A549 (cell line): ENCODE measurements around the gene BPI. TPM values are rescaled to one million over a fixed set of nuclear protein-coding genes. Genes with fewer than 3 reads are reported as not detected.

Experiments used
- ATAC-seq, 2 experiments: fragments of 200-7000 bp in 1 of 2; fragments of >200 bp in 1 of 2; cut with Nextera tagmentation in 1 of 2; cut with Tn5 transposase in 1 of 2; 3 replicates each; pipeline versions ENCODE4 v1.8.0 to v1.9.1; 2018 to 2020; ENCODE audit warnings: mild to moderate bottlenecking in 1 of 2, moderate library complexity in 1 of 2
- CTCF ChIA-PET: fragments of 300-600 bp; sonication (Branson Sonifier 250); formaldehyde crosslinking; extraction: SDS; loops from one replicate; lab custom pipeline; 2021; ENCODE audit warnings: antibody characterized with exemption, inconsistent platforms; lab: Yijun Ruan, JAX
- POLR2A ChIA-PET: fragments of 350-600 bp; formaldehyde crosslinking; extraction: SDS; loops from one replicate; lab custom pipeline; 2021; ENCODE audit warnings: antibody characterized with exemption, inconsistent platforms; lab: Yijun Ruan, JAX
- DNase-seq, 2 experiments: peaks; one replicate each; pipeline versions ENCODE4 v3.0.0 to v3.0.0-alpha.2; 2011 to 2016; ENCODE audit warnings: low read depth in 1 of 2, low spot score in 1 of 2
- FAIRE-seq: peaks from 2 replicates; lab custom pipeline; 2011; peaks lifted over from hg19 to GRCh38; lab: Jason Lieb, UNC
- H3K27ac ChIP-seq, 2 experiments: fragments of >200 bp; sonication (Bioruptor Twin); formaldehyde crosslinking; 3 replicates each; pipeline ENCODE4 v1.5.1; 2016 to 2017
- H3K4me1 ChIP-seq: fragments of >200 bp; sonication (Bioruptor Twin); formaldehyde crosslinking; 3 replicates; pipeline ENCODE4 v1.6.1; 2016
- H3K4me2 ChIP-seq: fragments of >200 bp; sonication (Bioruptor Twin); formaldehyde crosslinking; 3 replicates; pipeline ENCODE4 v1.6.1; 2016
- H3K4me3 ChIP-seq: fragments of >200 bp; sonication (Bioruptor Twin); formaldehyde crosslinking; 3 replicates; pipeline ENCODE4 v1.5.1; 2016
- H3K9me3 ChIP-seq: fragments of >200 bp; sonication (Bioruptor Twin); formaldehyde crosslinking; 3 replicates; pipeline ENCODE4 v1.6.1; 2016
- BHLHE40 ChIP-seq: IDR thresholded peaks from 2 replicates; pipeline ENCODE4 v1.6.1; 2012; ENCODE audit warnings: low read depth, low read length, inconsistent platforms
- CHD2 ChIP-seq: fragments of 150-350 bp; IDR thresholded peaks from 2 replicates; pipeline ENCODE4 v1.6.1; 2014; ENCODE audit warnings: low read length; ENCODE audit not compliant: partially characterized antibody
- CHD4 ChIP-seq: fragments of 200-600 bp; sonication (generic); IDR thresholded peaks from 2 replicates; pipeline ENCODE4 v1.6.1; 2016; ENCODE audit warnings: antibody characterized with exemption, mild to moderate bottlenecking, borderline replicate concordance
- CTCF ChIP-seq: fragments of >200 bp; sonication (Bioruptor Twin); formaldehyde crosslinking; IDR thresholded peaks from 3 replicates; pipeline ENCODE4 v1.5.1; 2016
- EHF ChIP-seq: fragments of 250-450 bp; sonication (Bioruptor Pico); IDR thresholded peaks from 2 replicates; pipeline ENCODE4 v1.5.0; 2020; ENCODE audit warnings: mild to moderate bottlenecking
- EHMT2 ChIP-seq: fragments of 200-600 bp; sonication (generic); IDR thresholded peaks from 2 replicates; pipeline ENCODE4 v1.6.1; 2016; ENCODE audit warnings: antibody characterized with exemption, low read depth, mild to moderate bottlenecking, moderate library complexity
- ELK1 ChIP-seq: fragments of 150-350 bp; IDR thresholded peaks from 2 replicates; pipeline ENCODE4 v1.6.1; 2014; ENCODE audit warnings: low read depth, mild to moderate bottlenecking, low read length
- HDAC2 ChIP-seq: fragments of 200-600 bp; sonication (generic); IDR thresholded peaks from 2 replicates; pipeline ENCODE4 v1.6.1; 2016
- HOXA7 ChIP-seq: fragments of 250-450 bp; sonication (Bioruptor Pico); IDR thresholded peaks from 2 replicates; pipeline ENCODE4 v1.5.0; 2020; ENCODE audit warnings: mild to moderate bottlenecking, moderate library complexity
- HOXB13 ChIP-seq: fragments of 250-450 bp; sonication (Bioruptor Pico); IDR thresholded peaks from 2 replicates; pipeline ENCODE4 v1.5.0; 2020; ENCODE audit warnings: low read depth, mild to moderate bottlenecking, moderate library complexity
- JUNB ChIP-seq: fragments of >200 bp; sonication (Bioruptor Twin); formaldehyde crosslinking; IDR thresholded peaks from 2 replicates; pipeline ENCODE4 v1.6.1; 2016
- MYC ChIP-seq: IDR thresholded peaks from 2 replicates; pipeline ENCODE4 v1.6.1; 2012; ENCODE audit warnings: mild to moderate bottlenecking, inconsistent platforms, low read length, improper control_type of control experiment, borderline replicate concordance
- NFE2L2 ChIP-seq: fragments of 150-350 bp; conservative IDR thresholded peaks from 2 replicates; pipeline ENCODE4 v1.6.1; 2014; ENCODE audit warnings: low read length
- NR3C1 ChIP-seq: fragments of >200 bp; sonication (Bioruptor Twin); formaldehyde crosslinking; IDR thresholded peaks from 3 replicates; pipeline ENCODE4 v1.6.1; 2017
- POLR2AphosphoS2 ChIP-seq: conservative IDR thresholded peaks from 2 replicates; pipeline ENCODE4 v1.6.1; 2012; ENCODE audit warnings: low read length, improper control_type of control experiment, inconsistent platforms
- RAD21 ChIP-seq, 2 experiments: fragments of >200 bp in 1 of 2; sonication (Bioruptor Twin) in 1 of 2; formaldehyde crosslinking in 1 of 2; IDR thresholded peaks in 1 of 2; conservative IDR thresholded peaks in 1 of 2; 2 replicates in 1 of 2; 3 replicates in 1 of 2; pipeline ENCODE4 v1.6.1; 2012 to 2018; ENCODE audit warnings: inconsistent platforms in 1 of 2
- RARB ChIP-seq: fragments of 250-450 bp; sonication (Bioruptor Pico); IDR thresholded peaks from 2 replicates; pipeline ENCODE4 v1.8.0; 2021; ENCODE audit warnings: mild to moderate bottlenecking, moderate library complexity
- RCOR1 ChIP-seq: fragments of 150-350 bp; IDR thresholded peaks from 2 replicates; pipeline ENCODE4 v1.6.1; 2014; ENCODE audit warnings: antibody characterized with exemption, low read length, low read depth
- RFX5 ChIP-seq: fragments of 450-650 bp; IDR thresholded peaks from 2 replicates; pipeline ENCODE4 v1.7.1; 2014; ENCODE audit warnings: antibody characterized with exemption, mild to moderate bottlenecking, moderate library complexity
- SMC3 ChIP-seq: fragments of >200 bp; sonication (Bioruptor Twin); formaldehyde crosslinking; IDR thresholded peaks from 3 replicates; pipeline ENCODE4 v1.6.1; 2018; ENCODE audit warnings: inconsistent platforms
- TFCP2L1 ChIP-seq: fragments of 250-450 bp; sonication (Bioruptor Pico); IDR thresholded peaks from 2 replicates; pipeline ENCODE4 v1.5.0; 2021; ENCODE audit warnings: mild to moderate bottlenecking
- ZC3H11A ChIP-seq: fragments of 450-650 bp; IDR thresholded peaks from 2 replicates; pipeline ENCODE4 v1.6.1; 2014; ENCODE audit warnings: antibody characterized with exemption, mild to moderate bottlenecking
- ZFP36 ChIP-seq: fragments of 450-650 bp; IDR thresholded peaks from 2 replicates; pipeline ENCODE4 v1.6.1; 2014; ENCODE audit warnings: borderline replicate concordance; ENCODE audit not compliant: partially characterized antibody
- WGBS: methylation state at CpG from one replicate; pipeline ENCODE4 v1.1.6; 2017; ENCODE audit errors: missing lambda C conversion rate; 5-methylcytosine and 5-hydroxymethylcytosine counted together
- polyA plus RNA-seq, 4 experiments: library from polyadenylated mRNA; depleted of rRNA in 3 of 4; stranded (reverse); fragments of >200 nt; fragmentation: RNase III in 1 of 4; extraction: RNeasy Plus Mini Kit Qiagen cat#74134 plus additional on column Dnase treatment in 1 of 4; gene quantifications; 2 replicates in 3 of 4; 3 replicates in 1 of 4; pipeline ENCODE4 v1.2.3, GENCODE V29; 2011 to 2017
- TF ChIP-seq, protein P1 (sequence below): fragments of >200 bp; sonication (Bioruptor Twin); formaldehyde crosslinking; IDR thresholded peaks from 3 replicates; pipeline ENCODE4 v1.6.1; 2016
- TF ChIP-seq, protein P2 (sequence below): IDR thresholded peaks from 2 replicates; pipeline ENCODE4 v1.6.1; 2012
- TF ChIP-seq, protein P3 (sequence below): fragments of 450-650 bp; IDR thresholded peaks from 2 replicates; pipeline ENCODE4 v1.6.1; 2014; ENCODE audit warnings: antibody characterized with exemption
- TF ChIP-seq, protein P4 (sequence below): fragments of 250-450 bp; sonication (Bioruptor Pico); IDR thresholded peaks from 2 replicates; pipeline ENCODE4 v1.5.0; 2021; ENCODE audit warnings: mild to moderate bottlenecking, moderate library complexity, borderline replicate concordance

The BPI gene
- polyA plus RNA-seq, 2 of the 4 experiments (the other 2 are of a cell fraction), result not detected

GRCh38 chr20:38308047-38308438, 4.1 kb downstream of the BPI start:
- ChIA-PET POLR2A (no interaction called here), CTCF (interaction anchor here (1.0 to 2.2 kb wide), 8 partner anchors 9 to 745 kb away, joined by 3 to 7 read pairs (median 4); no protein-coding TSS in a partner anchor)
- ATAC-seq (no peak), FAIRE-seq (no peak), DNase-seq (no peak)
- WGBS, result 37% methylated on average over 4 of the region's 4 CpGs
- H3K27ac ChIP-seq, result no peak overlapping the region
- TF ChIP-seq, protein P1, sequence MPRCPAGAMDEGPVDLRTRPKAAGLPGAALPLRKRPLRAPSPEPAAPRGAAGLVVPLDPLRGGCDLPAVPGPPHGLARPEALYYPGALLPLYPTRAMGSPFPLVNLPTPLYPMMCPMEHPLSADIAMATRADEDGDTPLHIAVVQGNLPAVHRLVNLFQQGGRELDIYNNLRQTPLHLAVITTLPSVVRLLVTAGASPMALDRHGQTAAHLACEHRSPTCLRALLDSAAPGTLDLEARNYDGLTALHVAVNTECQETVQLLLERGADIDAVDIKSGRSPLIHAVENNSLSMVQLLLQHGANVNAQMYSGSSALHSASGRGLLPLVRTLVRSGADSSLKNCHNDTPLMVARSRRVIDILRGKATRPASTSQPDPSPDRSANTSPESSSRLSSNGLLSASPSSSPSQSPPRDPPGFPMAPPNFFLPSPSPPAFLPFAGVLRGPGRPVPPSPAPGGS, result no peak
- no peak for TF ChIP-seq ZC3H11A
- TF ChIP-seq NFE2L2, result no peak
- TF ChIP-seq, protein P2, sequence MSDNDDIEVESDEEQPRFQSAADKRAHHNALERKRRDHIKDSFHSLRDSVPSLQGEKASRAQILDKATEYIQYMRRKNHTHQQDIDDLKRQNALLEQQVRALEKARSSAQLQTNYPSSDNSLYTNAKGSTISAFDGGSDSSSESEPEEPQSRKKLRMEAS, result no peak
- no peak for TF ChIP-seq MYC
- no peak for TF ChIP-seq HDAC2
- no peak for TF ChIP-seq CTCF
- TF ChIP-seq HOXB13 (CRISPR knock-in tag), result no peak
- no peak for TF ChIP-seq JUNB
- no peak for TF ChIP-seq CHD2
- TF ChIP-seq RFX5, result no peak
- no peak for TF ChIP-seq EHF
- TF ChIP-seq RCOR1, result no peak
- no peak for TF ChIP-seq SMC3
- no peak for TF ChIP-seq TFCP2L1 (CRISPR knock-in tag)
- TF ChIP-seq ELK1, result no peak
- TF ChIP-seq, protein P3, sequence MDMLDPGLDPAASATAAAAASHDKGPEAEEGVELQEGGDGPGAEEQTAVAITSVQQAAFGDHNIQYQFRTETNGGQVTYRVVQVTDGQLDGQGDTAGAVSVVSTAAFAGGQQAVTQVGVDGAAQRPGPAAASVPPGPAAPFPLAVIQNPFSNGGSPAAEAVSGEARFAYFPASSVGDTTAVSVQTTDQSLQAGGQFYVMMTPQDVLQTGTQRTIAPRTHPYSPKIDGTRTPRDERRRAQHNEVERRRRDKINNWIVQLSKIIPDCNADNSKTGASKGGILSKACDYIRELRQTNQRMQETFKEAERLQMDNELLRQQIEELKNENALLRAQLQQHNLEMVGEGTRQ, result no peak
- TF ChIP-seq BHLHE40, result no peak
- TF ChIP-seq RARB (CRISPR knock-in tag), result no peak
- no peak for TF ChIP-seq EHMT2
- H3K4me1 ChIP-seq, result no peaks in the 10 kb centered on the region
- H3K4me2 ChIP-seq, result no peak overlapping the region
- peaks cover 5% of the 10 kb centered on the region; the same call in 1 of the 3 replicates for H3K9me3 ChIP-seq
- H3K4me3 ChIP-seq, result no peak overlapping the region

- Histone ChIP-seq H3K4me1 (no peaks in the 10 kb centered on the region), H3K9me3 (peaks cover 5% of the 10 kb centered on the region; the same call in 1 of the 3 replicates), H3K27ac (no peak overlapping the region)
- FAIRE-seq, result no peak
- no peak for TF ChIP-seq CHD4
- no peak for TF ChIP-seq HOXA7
- TF ChIP-seq ZFP36, result no peak
- no peak for TF ChIP-seq RAD21 (conservative IDR thresholded peaks at IDR 0.05 in 1 of 2, IDR thresholded peaks at IDR 0.05 in 1 of 2)
- no peak for TF ChIP-seq POLR2AphosphoS2
- TF ChIP-seq NR3C1, result no peak
- TF ChIP-seq, protein P4, sequence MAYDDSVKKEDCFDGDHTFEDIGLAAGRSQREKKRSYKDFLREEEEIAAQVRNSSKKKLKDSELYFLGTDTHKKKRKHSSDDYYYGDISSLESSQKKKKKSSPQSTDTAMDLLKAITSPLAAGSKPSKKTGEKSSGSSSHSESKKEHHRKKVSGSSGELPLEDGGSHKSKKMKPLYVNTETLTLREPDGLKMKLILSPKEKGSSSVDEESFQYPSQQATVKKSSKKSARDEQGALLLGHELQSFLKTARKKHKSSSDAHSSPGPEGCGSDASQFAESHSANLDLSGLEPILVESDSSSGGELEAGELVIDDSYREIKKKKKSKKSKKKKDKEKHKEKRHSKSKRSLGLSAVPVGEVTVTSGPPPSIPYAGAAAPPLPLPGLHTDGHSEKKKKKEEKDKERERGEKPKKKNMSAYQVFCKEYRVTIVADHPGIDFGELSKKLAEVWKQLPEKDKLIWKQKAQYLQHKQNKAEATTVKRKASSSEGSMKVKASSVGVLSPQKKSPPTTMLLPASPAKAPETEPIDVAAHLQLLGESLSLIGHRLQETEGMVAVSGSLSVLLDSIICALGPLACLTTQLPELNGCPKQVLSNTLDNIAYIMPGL, result no peak
- TF ChIP-seq, all 56 proteins: peak for 0
- H3K4me3 ChIP-seq, result no peak overlapping the region
- DNase-seq (no peak), ATAC-seq (no peak)
- CTCF ChIA-PET, result interaction anchor here (1.0 to 2.2 kb wide), 9 partner anchors 8 to 745 kb away, joined by 3 to 7 read pairs (median 4); no protein-coding TSS in a partner anchor
- WGBS, result 0% methylated on average over 1 of the region's 1 CpG
- POLR2A ChIA-PET, result no interaction called here
- H3K4me2 ChIP-seq, result no peak overlapping the region
Measured at GRCh38 chr20:38308447-38308846, 4.5 kb downstream of the BPI start.
